ENCODE data around the gene KIF6. TPM values are rescaled to one million over a fixed set of nuclear protein-coding genes. Genes with fewer than 3 reads are reported as not detected.

Gene KIF6
- polyA plus RNA-seq, 1 donor (not counting 4 experiments of a cell fraction or from before 2014, with no cell fraction given), result 0.14 TPM

GRCh38 chr6:39608652-39609345 is 116.4 kb downstream of the KIF6 start:
- dilution Hi-C loops (cut with MboI; ENCODE audit: extremely low pct_ligation_motif_present, low sequenced_read_pairs), result no loop called here
- no peaks in the 10 kb centered on the region for H3K79me2 ChIP-seq (ENCODE audit: control insufficient read depth, insufficient read depth, low read length)
- no peak overlapping the region for H3K4me3 ChIP-seq (ENCODE audit: control insufficient read depth in 2 of 3, extremely low read depth in 1 of 3, insufficient read depth in 2 of 3, low read depth in 1 of 3, low read length in 3 of 3)
- DNase-seq (ENCODE audit: low read depth, low spot score) (no peak), FAIRE-seq (no peak)
- H3K36me3 ChIP-seq (ENCODE audit: control insufficient read depth in 2 of 2, extremely low read depth in 1 of 2, insufficient read depth in 2 of 2, low read length in 2 of 2), result no peaks in the 10 kb centered on the region
- no peak overlapping the region for H3K27ac ChIP-seq (ENCODE audit: control insufficient read depth, insufficient read depth, low read length)
- H2AFZ ChIP-seq (ENCODE audit: control insufficient read depth, low read length), result no peak overlapping the region
- H3K9ac ChIP-seq (ENCODE audit: control insufficient read depth, extremely low read depth, insufficient read depth, low read length), result no peak overlapping the region
- H3K4me2 ChIP-seq (ENCODE audit: control insufficient read depth, extremely low read depth, insufficient read depth, low read depth, low read length), result no peak overlapping the region
- H4K20me1 ChIP-seq (ENCODE audit: control insufficient read depth, extremely low read depth, insufficient read depth, low read length), result no peaks in the 10 kb centered on the region
- H3K4me1 ChIP-seq (ENCODE audit: control insufficient read depth, extremely low read depth, insufficient read depth, low read length), result no peaks in the 10 kb centered on the region
- TF ChIP-seq CTCF (optimal IDR thresholded peaks at IDR 0.05 in 1 of 3, IDR thresholded peaks at IDR 0.05 in 1 of 3, conservative IDR thresholded peaks at IDR 0.05 in 1 of 3; ENCODE audit: extremely low read depth in 1 of 3, insufficient read depth in 2 of 3, low read length in 3 of 3) (no peak), EZH2 (IDR thresholded peaks at IDR 0.05; ENCODE audit: low read length) (no peak)
- H3K27me3 ChIP-seq (ENCODE audit: control insufficient read depth, extremely low read depth, insufficient read depth, low read length), result no peaks in the 10 kb centered on the region
- no peaks in the 10 kb centered on the region for H3K9me1 ChIP-seq (ENCODE audit: control insufficient read depth, extremely low read depth, insufficient read depth, low read length)
- H3K9me3 ChIP-seq (ENCODE audit: control insufficient read depth, low read depth, low read length), result no peaks in the 10 kb centered on the region

GRCh38 chr6:39602601-39603519 is 122.3 kb downstream of the KIF6 start:
- no peak for TF ChIP-seq CTCF (optimal IDR thresholded peaks at IDR 0.05 in 1 of 3, IDR thresholded peaks at IDR 0.05 in 1 of 3, conservative IDR thresholded peaks at IDR 0.05 in 1 of 3; ENCODE audit: extremely low read depth in 1 of 3, insufficient read depth in 2 of 3, low read length in 3 of 3)
- no peak for TF ChIP-seq EZH2 (IDR thresholded peaks at IDR 0.05; ENCODE audit: low read length)
- Histone ChIP-seq H3K4me3 (ENCODE audit: control insufficient read depth in 2 of 3, extremely low read depth in 1 of 3, insufficient read depth in 2 of 3, low read depth in 1 of 3, low read length in 3 of 3) (no peak overlapping the region), H3K79me2 (ENCODE audit: control insufficient read depth, insufficient read depth, low read length) (no peaks in the 10 kb centered on the region), H3K4me1 (ENCODE audit: control insufficient read depth, extremely low read depth, insufficient read depth, low read length) (no peaks in the 10 kb centered on the region), H3K9me3 (ENCODE audit: control insufficient read depth, low read depth, low read length) (no peaks in the 10 kb centered on the region), H3K9ac (ENCODE audit: control insufficient read depth, extremely low read depth, insufficient read depth, low read length) (no peak overlapping the region), H3K27me3 (ENCODE audit: control insufficient read depth, extremely low read depth, insufficient read depth, low read length) (peaks cover 3% of the 10 kb centered on the region), H3K9me1 (ENCODE audit: control insufficient read depth, extremely low read depth, insufficient read depth, low read length) (no peaks in the 10 kb centered on the region), H3K4me2 (ENCODE audit: control insufficient read depth, extremely low read depth, insufficient read depth, low read depth, low read length) (no peak overlapping the region), H3K27ac (ENCODE audit: control insufficient read depth, insufficient read depth, low read length) (no peak overlapping the region), H4K20me1 (ENCODE audit: control insufficient read depth, extremely low read depth, insufficient read depth, low read length) (no peaks in the 10 kb centered on the region), H3K36me3 (ENCODE audit: control insufficient read depth in 2 of 2, extremely low read depth in 1 of 2, insufficient read depth in 2 of 2, low read length in 2 of 2) (no peaks in the 10 kb centered on the region), H2AFZ (ENCODE audit: control insufficient read depth, low read length) (no peak overlapping the region)
- no peak for FAIRE-seq
- dilution Hi-C loops (cut with MboI; ENCODE audit: extremely low pct_ligation_motif_present, low sequenced_read_pairs), result no loop called here
- no peak for DNase-seq (ENCODE audit: low read depth, low spot score)
